ENCODE results near the gene OR2T1.
"Not testable (repeated sequence)": the region's sequence is repeated elsewhere in the genome, so short reads cannot be mapped to it uniquely, and the experiment has no call there.

The OR2T1 gene

GRCh38 chr1:248402748-248403147 lies at the start of gene OR2T1:
TSS of gene OR2T1 (plus strand) at chr1:248403048. CDS start at chr1:248406148, 3,100 bp downstream.
- DNase-seq: no peak

GRCh38 chr1:248359415-248359814 lies 43.4 kb upstream of the OR2T1 start:
- DNase-seq: no peak

- no peak for DNase-seq
Measured at GRCh38 chr1:248361121-248361715, 41.6 kb upstream of the OR2T1 start, which contains the start of gene OR2T4. TSS of gene OR2T4 (plus strand) at chr1:248361665. CDS start at chr1:248361665, 0 bp downstream.

- no peak for DNase-seq
Measured at GRCh38 chr1:248366609-248367008, 36.2 kb upstream of the OR2T1 start.

GRCh38 chr1:248372394-248372793 lies 30.5 kb upstream of the OR2T1 start:
- no peak for DNase-seq

- no peak for DNase-seq
Measured at GRCh38 chr1:248373761-248374160, 29.1 kb upstream of the OR2T1 start.

- DNase-seq: no peak
Measured at GRCh38 chr1:248375446-248375845, 27.4 kb upstream of the OR2T1 start, which contains the start of gene OR2T6. TSS of gene OR2T6 (plus strand) at chr1:248375746. CDS start at chr1:248387609, 11,863 bp downstream.

- DNase-seq: no peak
Measured at GRCh38 chr1:248376916-248377315, 25.9 kb upstream of the OR2T1 start.

- DNase-seq: no peak
Measured at GRCh38 chr1:248380854-248381253, 22.0 kb upstream of the OR2T1 start.

- DNase-seq: no peak
Measured at GRCh38 chr1:248388426-248388825, 14.4 kb upstream of the OR2T1 start.

- DNase-seq: no peak
Measured at GRCh38 chr1:248393050-248393449, 9.8 kb upstream of the OR2T1 start.

- no peak for DNase-seq
Measured at GRCh38 chr1:248404024-248404423, 1.2 kb downstream of the OR2T1 start.

- no peak for DNase-seq
Measured at GRCh38 chr1:248406721-248407692, 4.2 kb downstream of the OR2T1 start.

GRCh38 chr1:248416226-248416625 lies 13.4 kb downstream of the OR2T1 start:
- no peak for DNase-seq

- no peak for DNase-seq
Measured at GRCh38 chr1:248417854-248418253, 15.0 kb downstream of the OR2T1 start.

- DNase-seq: no peak
Measured at GRCh38 chr1:248421384-248421783, 18.5 kb downstream of the OR2T1 start.

- DNase-seq: not testable (repeated sequence)
Measured at GRCh38 chr1:248427526-248428191, 24.8 kb downstream of the OR2T1 start.

- DNase-seq: not testable (repeated sequence)
Measured at GRCh38 chr1:248428192-248428533, 25.3 kb downstream of the OR2T1 start.

- not testable (repeated sequence) for DNase-seq
Measured at GRCh38 chr1:248431683-248432082, 28.8 kb downstream of the OR2T1 start.

- DNase-seq: not testable (repeated sequence)
Measured at GRCh38 chr1:248432201-248432600, 29.4 kb downstream of the OR2T1 start.

GRCh38 chr1:248433811-248434415 lies 31.1 kb downstream of the OR2T1 start:
- DNase-seq: not testable (repeated sequence)

GRCh38 chr1:248434913-248435312 lies 32.1 kb downstream of the OR2T1 start:
- not testable (repeated sequence) for DNase-seq

GRCh38 chr1:248436303-248436702 lies 33.5 kb downstream of the OR2T1 start:
- DNase-seq: not testable (repeated sequence)
